Loucy (cell line): ENCODE results near the gene TBC1D22A.

ENCODE experiments used
- CTCF ChIP-seq: fragments of 200-600 bp; sonication (generic); conservative IDR thresholded peaks from 2 replicates; pipeline ENCODE4 v1.5.1; 2014; ENCODE audit warnings: mild to moderate bottlenecking, antibody characterized with exemption, low read length
- EZH2phosphoT487 ChIP-seq: fragments of 200-600 bp; IDR thresholded peaks from 2 replicates; pipeline ENCODE4 v1.6.1; 2018; ENCODE audit warnings: antibody characterized with exemption, mild to moderate bottlenecking, moderate library complexity, borderline replicate concordance

GRCh38 chr22:46871826-46872225 is 109.4 kb downstream of the TBC1D22A start:
- TF ChIP-seq CTCF (no peak), EZH2phosphoT487 (no peak)
